NCI-H774 (cell line): ENCODE measurements around the gene ZNF280B.
"Not testable (repeated sequence)": the region's sequence is repeated elsewhere in the genome, so short reads cannot be mapped to it uniquely, and the experiment has no call there.

Experiments
- DNase-seq: peaks from one replicate; lab custom pipeline; 2025; lab: John Stamatoyannopoulos, UW

ZNF280B gene

DNA sequence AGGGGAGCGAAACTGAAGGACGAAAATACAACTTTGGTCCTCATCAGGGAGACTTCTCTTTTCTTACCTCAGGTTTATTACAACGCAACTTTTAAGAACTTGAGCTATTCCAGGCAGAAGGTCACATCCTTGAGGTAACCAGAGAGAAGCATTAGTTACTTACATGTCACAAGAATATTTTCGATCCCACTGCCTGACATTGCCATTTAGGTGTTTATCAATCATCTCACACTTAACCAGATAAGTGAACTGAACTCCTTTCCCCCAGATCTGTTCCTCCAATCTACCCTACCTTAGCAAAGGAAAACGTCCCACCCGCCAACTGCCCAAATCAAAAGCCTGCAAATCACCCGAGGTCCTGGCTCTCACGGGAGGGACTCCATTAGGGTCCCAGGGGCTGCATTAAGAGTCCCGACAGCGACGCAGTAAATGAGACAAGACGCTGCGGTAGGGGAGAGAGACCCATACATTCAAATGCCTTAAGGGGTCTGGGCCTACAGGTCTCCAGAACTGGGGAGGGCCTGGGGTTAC, 734 bp downstream of the ZNF280B start:
- DNase-seq: no peak

DNA sequence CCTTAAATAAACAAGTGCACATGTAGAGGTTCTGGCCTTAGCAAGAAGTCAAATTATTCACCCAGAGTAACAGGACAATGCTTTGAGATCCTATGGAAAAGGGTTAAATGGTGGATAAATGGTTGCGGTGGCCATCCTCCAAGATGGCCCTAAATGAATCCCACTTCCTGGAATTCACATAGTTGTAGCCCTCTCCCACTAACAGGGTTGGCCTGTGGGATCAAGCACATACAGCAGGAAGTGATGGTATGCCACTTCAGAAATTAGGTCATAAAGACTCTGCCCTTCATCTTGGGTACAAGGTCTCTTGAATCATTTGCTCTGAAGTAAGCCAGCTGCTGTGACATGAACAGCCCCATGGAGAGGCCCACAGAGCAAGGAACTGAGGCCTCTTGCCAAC, 1.8 kb downstream of the ZNF280B start:
- DNase-seq: no peak

DNA sequence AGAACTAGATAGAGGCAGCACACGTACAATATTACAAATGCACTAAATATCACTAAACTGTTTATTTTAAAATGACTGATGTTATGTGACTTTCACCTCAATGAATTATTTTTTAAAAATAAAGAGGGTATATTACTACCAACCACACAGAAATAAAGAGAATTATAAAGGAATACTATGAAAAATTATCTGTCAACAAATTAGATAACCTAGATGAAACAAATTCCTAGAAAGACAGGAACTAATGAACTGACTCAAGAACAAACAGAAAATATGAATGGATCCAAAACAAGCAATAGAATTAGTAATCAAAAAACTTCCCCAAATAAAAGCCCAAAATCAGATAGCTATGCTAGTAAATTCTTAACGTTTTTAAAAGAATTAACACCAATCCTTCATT, 10.3 kb downstream of the ZNF280B start:
- no peak for DNase-seq

DNA sequence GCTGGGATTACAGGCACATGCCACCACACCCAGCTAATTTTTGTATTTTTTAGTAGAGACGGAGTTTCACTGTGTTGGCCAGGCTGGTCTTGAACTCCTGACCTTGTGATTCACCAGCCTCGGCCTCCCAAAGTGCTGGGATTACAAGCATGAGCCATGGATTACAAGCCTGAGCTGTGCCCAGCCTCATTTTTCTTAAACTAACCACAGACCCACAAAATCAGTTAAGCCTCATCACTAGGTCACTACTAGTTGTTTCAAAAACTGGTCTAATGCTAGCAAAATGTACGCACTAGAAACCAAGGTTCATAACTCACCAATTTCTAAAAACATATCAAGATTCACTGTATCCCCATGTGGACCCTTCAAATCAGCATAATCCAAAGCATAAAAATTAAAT, 17.0 kb downstream of the ZNF280B start:
- DNase-seq: not testable (repeated sequence)

DNA sequence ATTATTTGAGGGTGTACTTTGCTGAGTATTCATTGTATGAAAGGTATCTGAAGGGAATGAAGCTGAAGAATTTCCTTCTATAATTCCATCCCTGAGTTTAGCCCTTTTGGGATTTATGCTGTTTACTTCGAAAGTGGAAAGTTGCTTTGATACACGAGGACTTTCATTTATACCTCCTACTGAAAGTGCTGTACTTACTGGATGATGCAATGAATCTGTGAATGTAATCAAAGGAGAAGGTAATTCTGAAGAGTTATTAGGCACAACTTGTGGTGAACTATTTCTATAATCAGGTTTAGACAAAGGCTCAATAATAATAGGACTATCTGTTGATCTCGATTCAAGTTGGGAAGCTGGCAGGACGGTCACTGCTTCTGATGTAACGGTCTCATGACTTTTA, 19.8 kb downstream of the ZNF280B start:
- no peak for DNase-seq

DNA sequence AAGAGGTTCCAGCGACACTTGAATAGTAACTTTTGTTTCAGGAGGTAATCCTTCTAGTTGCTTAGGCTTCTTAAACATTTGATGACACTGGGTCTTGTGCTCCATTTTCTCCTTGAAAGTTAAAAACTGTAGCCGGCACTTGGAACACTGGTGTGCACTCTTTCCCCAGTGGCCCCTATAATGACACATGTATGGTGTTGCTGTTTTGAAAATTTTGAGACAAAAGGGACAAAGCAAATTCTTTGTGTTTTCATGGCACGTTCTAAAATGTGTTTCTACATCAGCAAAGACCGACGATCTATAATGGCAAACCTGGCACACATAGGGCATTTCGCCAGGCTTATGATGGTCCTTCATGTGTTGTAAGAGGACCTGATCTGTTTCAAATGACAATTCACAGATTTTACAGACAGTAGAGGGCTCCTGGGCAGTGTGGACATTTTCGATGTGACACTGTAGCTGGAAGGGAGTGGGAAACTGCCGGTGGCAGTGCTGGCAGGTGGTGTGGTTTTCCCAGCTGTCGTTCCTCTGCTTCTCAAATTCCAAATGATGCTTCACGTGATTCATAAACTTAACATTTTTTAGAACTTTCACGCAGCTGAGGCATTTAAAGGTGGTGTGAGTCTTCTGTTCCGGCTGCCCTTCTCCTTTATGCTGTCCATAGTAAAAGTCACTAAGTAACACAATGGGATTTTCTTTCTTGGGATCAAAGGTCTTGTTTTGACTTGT, 20.5 kb downstream of the ZNF280B start:
- no peak for DNase-seq

DNA sequence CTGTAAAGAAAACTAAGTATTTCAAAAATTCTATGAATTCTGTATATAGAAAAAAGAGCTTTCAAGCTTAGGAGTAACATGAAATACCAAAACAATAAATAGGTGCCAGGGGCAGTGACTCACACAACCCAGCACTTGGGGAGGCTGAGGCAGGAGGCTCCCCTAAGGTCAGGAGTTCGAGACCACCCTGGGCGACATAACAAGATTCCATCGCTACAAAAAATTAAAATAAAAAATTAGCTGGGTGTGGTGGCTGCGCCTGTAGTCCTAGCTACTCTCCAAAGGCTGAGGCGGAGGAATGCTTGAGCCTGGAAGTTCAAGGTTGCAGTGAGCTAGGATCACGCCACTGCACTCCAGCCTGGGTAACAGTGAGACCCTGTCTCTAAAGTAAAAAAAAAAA, 21.5 kb downstream of the ZNF280B start:
- DNase-seq: no peak

DNA sequence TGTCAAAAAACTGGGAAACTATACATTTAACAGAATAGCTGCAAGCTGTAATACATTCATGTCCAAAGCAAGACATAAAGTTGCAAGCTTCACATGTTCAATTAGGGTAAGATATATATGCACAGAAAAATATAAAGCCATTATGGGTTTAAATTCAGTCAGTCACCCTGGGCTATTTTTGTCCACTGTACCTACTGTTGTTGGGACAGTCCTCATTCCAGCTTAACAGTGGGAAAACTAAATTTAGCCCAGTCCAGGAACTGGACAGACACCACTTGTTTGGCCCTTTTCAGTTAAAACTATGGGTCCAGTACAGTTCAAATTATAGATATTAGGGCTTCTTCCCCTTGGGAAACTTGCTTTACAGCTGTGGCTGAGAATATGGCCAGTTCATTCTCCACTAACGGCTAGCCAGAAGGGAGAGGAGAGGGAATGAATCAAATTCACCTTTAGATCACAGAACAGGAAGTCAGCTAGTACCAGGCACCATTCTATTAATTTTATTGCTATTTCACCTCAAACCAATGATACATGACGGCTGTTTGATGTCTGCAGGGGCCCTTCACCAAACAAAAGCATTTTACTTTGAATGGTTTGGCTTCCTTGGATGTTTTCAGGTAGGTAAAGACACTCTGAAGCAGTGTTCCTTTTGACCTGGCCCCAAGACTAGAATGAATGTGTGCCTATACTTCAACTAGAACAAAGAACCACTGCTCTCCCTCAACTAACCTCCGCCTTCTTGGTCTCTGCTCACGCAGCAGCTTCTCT, 22.2 kb downstream of the ZNF280B start:
- DNase-seq: no peak

DNA sequence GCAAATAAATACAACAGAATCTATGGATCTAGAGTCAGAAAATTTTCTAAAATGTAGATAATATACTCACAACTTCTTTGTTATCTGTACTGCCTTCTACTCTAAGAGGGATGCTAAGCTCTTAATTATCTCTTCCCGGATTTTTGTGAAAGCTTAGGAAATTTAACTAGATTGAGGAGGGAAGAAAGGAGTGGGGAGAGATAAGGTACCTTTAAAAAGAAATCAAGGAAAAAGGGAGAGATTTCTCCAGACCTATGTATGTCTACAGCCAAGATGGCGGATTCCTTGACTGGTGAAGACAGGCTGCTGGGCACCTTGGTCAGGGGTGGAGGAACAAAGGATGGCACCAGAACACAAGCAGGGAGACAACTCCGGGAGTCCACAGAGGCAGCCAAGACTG, 23.0 kb downstream of the ZNF280B start:
- no peak for DNase-seq

DNA sequence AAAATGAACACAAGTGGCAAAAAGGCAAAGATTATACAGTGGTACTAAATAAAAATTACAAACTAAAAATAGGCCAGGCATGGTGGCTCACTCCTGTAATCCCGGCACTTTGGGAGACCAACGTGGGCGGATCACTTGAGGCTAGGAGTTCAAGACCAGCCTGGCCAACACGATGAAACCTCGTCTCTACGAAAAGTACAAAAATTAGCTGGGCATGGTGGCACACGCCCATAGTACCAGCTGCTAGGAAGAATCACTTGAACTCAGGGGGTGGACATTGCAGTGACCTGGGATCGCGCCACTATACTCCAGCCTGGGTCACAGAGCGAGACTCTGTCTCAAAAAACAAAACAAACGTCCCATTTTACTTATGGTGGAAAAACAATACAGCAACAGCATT, 24.5 kb downstream of the ZNF280B start:
- DNase-seq: no peak

DNA sequence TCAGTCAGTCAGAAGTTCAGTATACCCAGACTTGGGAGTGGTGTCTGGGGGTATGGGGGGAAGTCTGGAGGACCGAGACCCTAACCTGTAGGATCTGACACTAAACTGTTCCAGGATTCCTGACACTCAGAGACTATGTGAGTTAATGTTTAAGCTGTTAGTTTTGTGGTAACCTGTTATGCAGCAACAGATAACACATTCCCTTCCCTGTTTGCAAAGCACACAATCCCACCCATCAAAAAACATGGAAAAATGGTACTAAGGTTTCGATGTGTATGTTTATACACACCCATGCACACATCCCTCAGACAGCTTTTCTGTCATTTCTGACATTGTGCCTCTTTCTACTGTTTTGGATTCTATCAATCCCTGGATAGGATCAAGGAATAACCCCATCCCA, 27.6 kb downstream of the ZNF280B start:
- DNase-seq: no peak

DNA sequence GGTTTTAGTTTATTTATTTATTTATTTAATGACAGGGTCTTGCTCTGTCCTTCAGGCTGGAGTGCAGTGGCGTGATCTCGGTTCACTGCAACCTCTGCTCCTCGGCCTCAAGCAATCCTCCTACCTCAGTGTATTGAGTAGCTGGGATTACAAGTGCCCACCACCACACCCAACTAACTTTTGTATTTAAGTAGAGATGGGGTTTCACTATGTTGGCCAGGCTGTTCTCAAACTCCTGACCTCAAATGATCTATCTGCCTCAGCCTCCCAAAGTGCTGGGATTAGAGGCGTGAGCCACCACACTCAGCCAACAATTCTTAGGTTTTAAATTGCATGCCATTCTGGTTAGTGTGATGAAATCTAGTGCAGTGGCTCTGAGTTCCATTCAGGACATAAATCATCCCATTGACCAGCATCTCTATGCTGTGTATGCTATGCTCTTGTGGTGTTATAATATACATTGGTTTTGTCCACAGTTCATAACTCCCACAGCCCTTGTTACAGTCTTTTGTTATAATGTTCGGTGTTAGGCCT, 28.5 kb downstream of the ZNF280B start:
- DNase-seq: no peak

DNA sequence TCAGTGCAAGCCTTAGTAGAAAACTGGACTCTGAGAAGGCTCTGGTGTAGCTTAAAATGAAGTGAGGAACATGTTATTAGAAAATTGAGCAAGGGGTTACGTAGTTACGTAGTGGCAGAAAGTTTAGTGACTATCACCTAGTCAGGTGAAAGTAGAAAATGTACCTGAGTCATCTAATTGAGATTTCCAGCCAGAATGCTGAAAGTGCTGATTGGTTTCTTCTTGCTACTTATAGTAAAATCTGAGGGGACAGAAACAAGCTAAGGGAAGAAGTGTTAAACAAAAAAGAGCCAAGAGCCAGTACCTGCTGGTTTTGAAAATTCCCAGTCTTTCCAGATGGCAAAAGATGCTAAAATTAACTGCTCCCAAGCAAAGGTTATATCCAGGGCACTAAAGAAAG, 29.4 kb downstream of the ZNF280B start:
- DNase-seq: no peak

DNA sequence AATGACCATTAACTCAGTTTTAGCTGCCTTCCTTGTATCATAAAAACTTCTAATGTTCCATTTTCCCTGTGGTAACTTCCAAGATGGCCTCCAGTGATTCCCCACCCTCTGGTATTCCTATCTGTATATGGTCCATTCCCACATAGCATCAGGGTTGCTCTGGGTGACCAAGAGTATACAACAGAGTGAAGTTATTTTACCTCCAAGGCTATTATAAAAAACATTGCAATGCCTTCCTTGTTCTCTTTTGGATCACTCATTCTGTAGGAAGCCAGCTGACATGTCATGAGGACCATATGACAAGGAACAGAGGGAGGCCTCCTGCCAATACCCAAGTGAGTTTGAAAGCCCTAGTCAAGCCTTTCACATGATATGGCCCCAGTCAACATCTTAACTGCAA, 30.1 kb downstream of the ZNF280B start:
- no peak for DNase-seq

DNA sequence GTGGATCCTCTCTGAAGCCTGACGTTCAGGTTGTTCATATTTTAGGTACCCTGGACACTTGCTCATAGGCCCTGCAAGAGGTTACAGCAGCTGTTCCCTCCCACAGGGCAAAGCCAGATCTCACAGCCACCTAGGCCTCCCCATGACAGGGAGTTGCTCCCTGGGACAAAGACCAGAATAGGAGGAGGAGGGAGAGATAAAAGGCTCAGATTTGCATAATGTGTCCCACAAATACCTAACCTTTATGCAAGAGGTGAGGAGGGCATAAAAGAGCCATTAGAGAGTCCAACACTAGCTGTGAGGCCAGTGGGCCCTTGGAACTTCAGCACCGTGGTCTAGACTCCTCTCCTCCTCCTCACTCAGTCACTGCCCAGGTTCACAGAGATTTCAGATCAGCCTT, 33.8 kb downstream of the ZNF280B start:
- no peak for DNase-seq

DNA sequence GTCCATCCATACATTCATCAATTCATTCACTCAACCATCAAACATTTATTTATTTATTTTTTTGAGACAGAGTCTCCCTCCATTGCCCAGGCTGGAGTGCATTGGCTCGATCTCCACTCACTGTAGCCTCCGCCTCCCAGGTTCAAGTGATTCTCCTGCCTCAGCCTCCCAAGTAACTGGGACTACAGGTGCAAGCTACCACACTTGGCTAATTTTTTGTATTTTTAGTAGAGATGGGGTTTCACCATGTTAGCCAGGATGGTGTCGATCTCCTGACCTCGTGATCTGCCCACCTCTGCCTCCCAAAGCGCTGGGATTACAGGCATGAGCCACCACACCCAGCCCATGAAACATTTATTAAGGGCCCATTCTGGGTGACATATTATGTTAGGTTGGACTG, 37.4 kb downstream of the ZNF280B start:
- not testable (repeated sequence) for DNase-seq

DNA sequence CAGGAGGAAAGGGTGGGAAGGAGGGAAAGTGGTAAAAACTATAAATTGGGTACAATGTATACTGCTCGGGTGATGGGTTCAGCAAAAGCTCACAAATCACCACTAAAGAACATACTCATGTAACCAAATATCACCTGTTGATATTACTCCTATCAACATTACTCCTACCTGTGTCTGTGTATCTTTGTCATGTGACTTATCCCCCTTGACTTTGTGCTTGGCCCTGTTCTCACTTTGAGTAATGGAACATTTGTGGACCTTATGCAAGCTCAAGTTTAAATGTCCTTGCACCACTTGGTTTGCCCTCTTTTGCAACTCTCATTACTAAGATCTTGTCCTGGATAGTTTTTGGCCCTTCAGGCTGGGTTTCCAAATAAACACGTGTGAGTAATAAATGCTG, 39.0 kb downstream of the ZNF280B start:
- DNase-seq: no peak

DNA sequence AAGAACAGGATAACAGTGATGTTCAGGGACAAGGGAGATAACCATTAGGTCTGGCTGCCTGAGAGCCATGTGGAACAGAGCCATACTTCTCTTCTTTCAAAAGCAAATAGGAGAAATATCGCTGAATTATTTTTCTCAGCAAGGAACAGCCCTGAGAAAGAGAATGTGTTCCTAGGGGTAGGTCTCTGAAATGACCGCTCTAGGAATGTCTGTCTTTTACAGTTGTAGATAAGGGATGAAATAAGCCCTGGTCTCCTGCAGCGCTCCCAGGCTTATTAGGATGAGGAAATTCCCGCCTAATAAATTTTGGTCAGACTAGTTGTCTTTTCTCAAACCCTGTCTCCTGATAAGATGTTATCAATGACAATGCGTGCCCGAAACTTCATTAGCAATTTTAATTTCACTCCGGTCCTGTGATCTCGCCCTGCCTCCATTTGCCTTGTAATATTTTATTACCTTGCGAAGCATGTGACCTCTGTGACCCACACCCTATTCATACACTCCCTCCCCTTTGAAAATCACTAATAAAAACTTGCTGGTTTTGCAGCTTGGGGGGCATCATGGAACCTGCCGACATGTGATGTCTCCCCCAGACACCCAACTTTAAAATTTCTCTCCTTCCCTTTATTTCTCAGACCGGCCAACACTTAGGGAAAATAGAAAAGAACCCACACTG, 39.6 kb downstream of the ZNF280B start:
- not testable (repeated sequence) for DNase-seq

DNA sequence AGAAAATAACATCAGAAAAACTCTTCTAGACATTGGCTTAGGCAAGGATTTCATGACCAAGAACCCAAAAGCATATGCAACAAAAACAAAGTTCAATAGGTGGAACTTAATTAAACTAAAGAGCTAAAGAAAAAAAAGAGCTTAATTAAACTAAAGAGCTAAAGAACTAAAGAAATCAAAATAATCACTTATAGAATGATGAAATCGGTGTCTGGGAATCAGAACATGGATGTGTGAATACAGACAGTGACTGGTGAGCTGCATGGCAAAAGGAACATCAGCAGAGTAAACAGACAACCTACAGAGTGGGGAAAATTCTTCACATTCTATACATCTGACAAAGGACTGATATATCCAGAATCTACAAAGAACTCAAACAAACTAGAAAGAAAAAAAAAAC, 41.4 kb downstream of the ZNF280B start:
- no peak for DNase-seq

DNA sequence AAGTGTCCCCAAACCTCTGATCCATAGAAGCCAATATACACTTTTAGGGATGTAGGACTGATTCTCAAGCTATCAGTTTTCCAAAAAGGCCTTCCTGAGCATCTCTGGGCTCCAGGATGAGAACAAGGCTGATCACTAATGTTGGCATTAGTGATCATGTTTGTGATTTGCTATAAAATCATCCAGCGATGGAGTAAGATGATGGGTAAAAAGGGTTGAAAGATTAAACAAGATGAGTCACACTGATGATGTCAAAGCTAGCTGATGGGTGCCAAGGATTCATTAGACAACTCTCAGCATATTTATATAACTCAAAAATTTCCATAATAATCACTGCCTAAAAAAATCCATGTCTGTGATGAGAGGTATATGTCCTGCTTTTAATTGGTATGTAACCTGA, 42.8 kb downstream of the ZNF280B start:
- DNase-seq: no peak

DNA sequence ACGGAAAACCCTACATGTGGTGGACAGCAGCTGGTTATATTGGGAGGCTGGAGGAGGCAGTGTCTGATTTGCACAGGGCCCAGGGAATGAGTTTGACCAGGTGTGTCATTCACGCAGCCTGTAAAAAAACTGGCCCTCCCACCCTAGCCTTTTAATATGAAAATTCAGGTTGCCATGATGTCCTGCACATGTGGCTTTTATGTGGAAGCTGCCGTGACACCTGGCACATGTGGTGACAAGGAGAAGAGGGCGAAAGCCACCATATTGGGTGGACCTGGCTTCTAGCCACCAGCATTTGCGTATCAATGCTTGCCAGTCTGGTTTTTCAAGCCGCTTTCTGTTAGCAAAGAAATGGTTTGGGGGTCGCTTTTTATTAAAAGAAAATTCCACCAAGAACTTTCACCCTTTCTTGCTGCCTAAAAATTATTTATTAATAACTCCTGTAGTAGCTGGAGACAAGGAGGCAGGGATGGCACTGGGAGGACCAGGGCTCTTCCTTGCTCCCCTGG, 43.4 kb downstream of the ZNF280B start:
- DNase-seq: peak; percentile 2

DNA sequence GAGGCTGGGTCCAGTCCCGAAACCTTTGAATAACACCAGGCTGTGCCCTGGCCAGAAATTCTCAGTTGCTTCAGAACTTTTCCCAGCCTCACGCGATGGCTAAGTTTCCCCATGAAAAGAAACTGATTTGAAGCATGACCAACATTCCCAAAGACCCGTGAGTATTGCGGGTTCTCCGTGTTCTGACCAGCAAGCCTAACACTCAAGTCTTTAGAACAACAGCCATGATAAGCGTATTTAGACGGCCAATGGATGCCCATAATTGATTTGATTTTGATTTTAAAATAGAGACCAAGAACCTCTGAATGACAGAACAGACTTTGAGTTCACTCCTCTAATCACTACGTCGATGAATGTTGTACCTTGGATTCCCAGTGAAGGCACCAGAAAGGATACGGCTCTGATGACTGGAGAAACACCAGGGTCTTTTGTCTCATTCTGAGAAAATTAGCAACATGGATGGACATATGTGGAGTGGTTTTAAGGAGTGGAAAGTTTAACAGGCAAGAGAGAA, 43.9 kb downstream of the ZNF280B start:
- DNase-seq: no peak
